HepG2 (cell line): ENCODE results near the gene DENND10. TPM values are rescaled to one million over a fixed set of nuclear protein-coding genes. Genes with fewer than 3 reads are reported as not detected.

ENCODE experiments used
- AGO2 ChIP-seq: fragments of 200-400 bp; formaldehyde crosslinking; optimal IDR thresholded peaks from 2 replicates; pipeline ENCODE3; 2017; ENCODE audit warnings: mild to moderate bottlenecking, low read depth, low read length, moderate library complexity
- ATRX ChIP-seq: sonication (generic); formaldehyde crosslinking; IDR thresholded peaks from 2 replicates; pipeline ENCODE4 v1.4.0; 2020; ENCODE audit warnings: missing genetic modification reagents, borderline replicate concordance
- CENPX ChIP-seq: sonication (generic); formaldehyde crosslinking; IDR thresholded peaks from 2 replicates; pipeline ENCODE4 v1.9.0; 2021; ENCODE audit warnings: mild to moderate bottlenecking, missing genetic modification reagents, moderate library complexity
- FOXK1 ChIP-seq: sonication (generic); formaldehyde crosslinking; IDR thresholded peaks from 2 replicates; pipeline ENCODE4 v1.4.0; 2020; ENCODE audit warnings: low read depth, missing genetic modification reagents, borderline replicate concordance
- FOXM1 ChIP-seq: sonication (generic); formaldehyde crosslinking; IDR thresholded peaks from 2 replicates; pipeline ENCODE4 v1.5.0; 2020; ENCODE audit warnings: missing genetic modification reagents
- HDAC6 ChIP-seq: fragments of 200-600 bp; sonication (generic); IDR thresholded peaks from 2 replicates; pipeline ENCODE4 v1.7.0; 2017; ENCODE audit warnings: mild to moderate bottlenecking, antibody characterized with exemption, low read length, low read depth
- HNRNPK ChIP-seq: fragments of 200-400 bp; formaldehyde crosslinking; IDR thresholded peaks from 2 replicates; pipeline ENCODE4 v1.6.1; 2018; ENCODE audit warnings: low read length, low read depth, moderate library complexity, mild to moderate bottlenecking; ENCODE audit not compliant: poor library complexity, severe bottlenecking
- MAZ ChIP-seq, 2 experiments: sonication (generic) in 1 of 2; formaldehyde crosslinking in 1 of 2; IDR thresholded peaks; 2 replicates each; pipeline versions ENCODE4 v1.5.0 to v1.6.1; 2012 to 2020; ENCODE audit warnings: low read depth in 2 of 2, mild to moderate bottlenecking in 2 of 2, borderline replicate concordance in 1 of 2, improper control_type of control experiment in 1 of 2, low read length in 1 of 2, missing genetic modification reagents in 1 of 2, moderate library complexity in 1 of 2
- SMAD9 ChIP-seq: sonication (generic); formaldehyde crosslinking; IDR thresholded peaks from 2 replicates; pipeline ENCODE4 v1.5.1; 2020; ENCODE audit warnings: mild to moderate bottlenecking, missing genetic modification reagents
- TRIM24 ChIP-seq: sonication (generic); formaldehyde crosslinking; IDR thresholded peaks from 2 replicates; pipeline ENCODE4 v1.8.0; 2022; ENCODE audit warnings: mild to moderate bottlenecking, missing genetic modification reagents
- ZNF207 ChIP-seq: fragments of 450-650 bp; IDR thresholded peaks from 2 replicates; pipeline ENCODE4 v1.6.1; 2016; ENCODE audit warnings: antibody characterized with exemption, borderline replicate concordance
- ZNF577 ChIP-seq: sonication (generic); formaldehyde crosslinking; IDR thresholded peaks from 2 replicates; pipeline ENCODE4 v1.4.0; 2020; ENCODE audit warnings: mild to moderate bottlenecking, low read depth, missing genetic modification reagents, borderline replicate concordance
- polyA plus RNA-seq, 8 experiments: library from polyadenylated mRNA; depleted of rRNA in 3 of 8; stranded (reverse) in 7 of 8; unstranded in 1 of 8; fragments of >200 nt; fragmentation: Illumina TruSeq in 4 of 8; extraction: Trizol in 4 of 8; gene quantifications; 2 replicates each; pipeline versions ENCODE4 v1.2.1 to v1.2.3, GENCODE V29; 2011 to 2016; ENCODE audit warnings: low read depth in 4 of 8, missing spikeins in 1 of 8, mixed read lengths in 1 of 8; ENCODE audit not compliant: insufficient read depth in 1 of 8
- total RNA-seq, 5 experiments: library from RNA; depleted of rRNA; stranded (reverse); fragments of >200 nt; fragmentation: Illumina TruSeq; extraction: Trizol; gene quantifications; 2 replicates each; pipeline ENCODE4 v1.2.3, GENCODE V29; 2016; ENCODE audit warnings: low read depth in 1 of 5
- TF ChIP-seq, protein P1 (sequence below): sonication (generic); formaldehyde crosslinking; IDR thresholded peaks from 2 replicates; pipeline ENCODE4 v1.5.1; 2020; ENCODE audit warnings: missing genetic modification reagents, mild to moderate bottlenecking, borderline replicate concordance
- TF ChIP-seq, protein P2 (sequence below), 2 experiments: fragments of 450-650 bp in 1 of 2; sonication (generic) in 1 of 2; formaldehyde crosslinking; IDR thresholded peaks; 2 replicates each; pipeline versions ENCODE4 v1.5.0 to v1.8.0; 2020 to 2022; ENCODE audit warnings: mild to moderate bottlenecking in 1 of 2, missing genetic modification reagents in 1 of 2
- TF ChIP-seq, protein P3 (sequence below): sonication (generic); formaldehyde crosslinking; IDR thresholded peaks from 2 replicates; pipeline ENCODE4 v1.4.0; 2020; ENCODE audit warnings: mild to moderate bottlenecking, missing genetic modification reagents
- TF ChIP-seq, protein P4 (sequence below): sonication (generic); formaldehyde crosslinking; IDR thresholded peaks from 2 replicates; pipeline ENCODE4 v1.5.0; 2020; ENCODE audit warnings: missing genetic modification reagents, mild to moderate bottlenecking, borderline replicate concordance
- TF ChIP-seq, protein P5 (sequence below): sonication (generic); formaldehyde crosslinking; IDR thresholded peaks from 2 replicates; pipeline ENCODE4 v1.4.0; 2020; ENCODE audit warnings: missing genetic modification reagents
- TF ChIP-seq, protein P6 (sequence below): IDR thresholded peaks from 2 replicates; pipeline ENCODE4 v1.6.1; 2018; ENCODE audit warnings: missing genetic modification reagents, mild to moderate bottlenecking, missing compliant biosample characterization

The DENND10 gene
- total and polyA plus RNA-seq, 2 of the 13 experiments (the other 11 are each of a cell fraction or from before 2014, with no cell fraction given) = 43.7 to 78.8 TPM

DNA sequence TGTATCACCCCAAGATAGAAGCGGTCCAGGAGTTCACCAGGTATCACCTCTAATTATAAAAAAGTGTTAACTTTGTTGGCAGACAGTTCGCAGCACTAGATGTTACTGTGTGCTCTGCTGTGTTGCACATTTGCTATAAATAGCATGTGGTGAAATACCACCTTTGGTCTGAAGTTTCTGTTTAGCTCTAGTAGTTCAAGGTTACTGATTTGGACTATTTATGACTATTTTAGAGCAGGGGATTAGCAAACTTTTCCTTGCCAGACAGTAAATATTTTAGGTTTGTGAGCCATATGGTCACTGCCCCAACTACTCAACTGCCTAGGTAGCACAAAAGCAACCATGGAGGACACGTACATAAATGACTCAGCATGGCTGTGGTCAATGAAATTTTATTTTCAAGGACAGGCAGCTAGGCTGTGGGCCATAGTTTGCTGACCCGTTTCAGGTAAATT, 16.5 kb downstream of the DENND10 start (continued):
- TF ChIP-seq, protein P1, sequence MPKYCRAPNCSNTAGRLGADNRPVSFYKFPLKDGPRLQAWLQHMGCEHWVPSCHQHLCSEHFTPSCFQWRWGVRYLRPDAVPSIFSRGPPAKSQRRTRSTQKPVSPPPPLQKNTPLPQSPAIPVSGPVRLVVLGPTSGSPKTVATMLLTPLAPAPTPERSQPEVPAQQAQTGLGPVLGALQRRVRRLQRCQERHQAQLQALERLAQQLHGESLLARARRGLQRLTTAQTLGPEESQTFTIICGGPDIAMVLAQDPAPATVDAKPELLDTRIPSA (CRISPR knock-in tag) = no peak
- TF ChIP-seq ATRX (CRISPR knock-in tag) = no peak
- no peak for TF ChIP-seq ZNF207
- TF ChIP-seq, protein P2, sequence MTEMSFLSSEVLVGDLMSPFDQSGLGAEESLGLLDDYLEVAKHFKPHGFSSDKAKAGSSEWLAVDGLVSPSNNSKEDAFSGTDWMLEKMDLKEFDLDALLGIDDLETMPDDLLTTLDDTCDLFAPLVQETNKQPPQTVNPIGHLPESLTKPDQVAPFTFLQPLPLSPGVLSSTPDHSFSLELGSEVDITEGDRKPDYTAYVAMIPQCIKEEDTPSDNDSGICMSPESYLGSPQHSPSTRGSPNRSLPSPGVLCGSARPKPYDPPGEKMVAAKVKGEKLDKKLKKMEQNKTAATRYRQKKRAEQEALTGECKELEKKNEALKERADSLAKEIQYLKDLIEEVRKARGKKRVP (CRISPR knock-in tag; IDR thresholded peaks at IDR 0.05) = peak in 1 of 2 experiments; percentile 88; a peak in 2 of 4 replicates
- no peak for TF ChIP-seq HNRNPK
- no peak for TF ChIP-seq SMAD9 (CRISPR knock-in tag)
- TF ChIP-seq ZNF577 (CRISPR knock-in tag) = no peak
- TF ChIP-seq MAZ (IDR thresholded peaks at IDR 0.05; ENCODE audit: borderline replicate concordance, low read depth, low read length) = no peak
- 0 out of 2 replicates have a peak, but pooled peaks have one; percentile 21 for TF ChIP-seq MAZ (CRISPR knock-in tag; IDR thresholded peaks at IDR 0.05; ENCODE audit: low read depth)
- TF ChIP-seq, protein P3, sequence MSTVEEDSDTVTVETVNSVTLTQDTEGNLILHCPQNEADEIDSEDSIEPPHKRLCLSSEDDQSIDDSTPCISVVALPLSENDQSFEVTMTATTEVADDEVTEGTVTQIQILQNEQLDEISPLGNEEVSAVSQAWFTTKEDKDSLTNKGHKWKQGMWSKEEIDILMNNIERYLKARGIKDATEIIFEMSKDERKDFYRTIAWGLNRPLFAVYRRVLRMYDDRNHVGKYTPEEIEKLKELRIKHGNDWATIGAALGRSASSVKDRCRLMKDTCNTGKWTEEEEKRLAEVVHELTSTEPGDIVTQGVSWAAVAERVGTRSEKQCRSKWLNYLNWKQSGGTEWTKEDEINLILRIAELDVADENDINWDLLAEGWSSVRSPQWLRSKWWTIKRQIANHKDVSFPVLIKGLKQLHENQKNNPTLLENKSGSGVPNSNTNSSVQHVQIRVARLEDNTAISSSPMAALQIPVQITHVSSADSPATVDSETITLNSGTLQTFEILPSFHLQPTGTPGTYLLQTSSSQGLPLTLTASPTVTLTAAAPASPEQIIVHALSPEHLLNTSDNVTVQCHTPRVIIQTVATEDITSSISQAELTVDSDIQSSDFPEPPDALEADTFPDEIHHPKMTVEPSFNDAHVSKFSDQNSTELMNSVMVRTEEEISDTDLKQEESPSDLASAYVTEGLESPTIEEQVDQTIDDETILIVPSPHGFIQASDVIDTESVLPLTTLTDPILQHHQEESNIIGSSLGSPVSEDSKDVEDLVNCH (CRISPR knock-in tag) = no peak
- no peak for TF ChIP-seq CENPX
- TF ChIP-seq AGO2 = no peak
- no peak for TF ChIP-seq HDAC6
- TF ChIP-seq, protein P4, sequence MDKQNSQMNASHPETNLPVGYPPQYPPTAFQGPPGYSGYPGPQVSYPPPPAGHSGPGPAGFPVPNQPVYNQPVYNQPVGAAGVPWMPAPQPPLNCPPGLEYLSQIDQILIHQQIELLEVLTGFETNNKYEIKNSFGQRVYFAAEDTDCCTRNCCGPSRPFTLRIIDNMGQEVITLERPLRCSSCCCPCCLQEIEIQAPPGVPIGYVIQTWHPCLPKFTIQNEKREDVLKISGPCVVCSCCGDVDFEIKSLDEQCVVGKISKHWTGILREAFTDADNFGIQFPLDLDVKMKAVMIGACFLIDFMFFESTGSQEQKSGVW = no peak
- TF ChIP-seq TRIM24 (CRISPR knock-in tag) = no peak
- no peak for TF ChIP-seq FOXM1 (CRISPR knock-in tag)
- TF ChIP-seq FOXK1 (CRISPR knock-in tag) = peak; percentile 97
- TF ChIP-seq, protein P5, sequence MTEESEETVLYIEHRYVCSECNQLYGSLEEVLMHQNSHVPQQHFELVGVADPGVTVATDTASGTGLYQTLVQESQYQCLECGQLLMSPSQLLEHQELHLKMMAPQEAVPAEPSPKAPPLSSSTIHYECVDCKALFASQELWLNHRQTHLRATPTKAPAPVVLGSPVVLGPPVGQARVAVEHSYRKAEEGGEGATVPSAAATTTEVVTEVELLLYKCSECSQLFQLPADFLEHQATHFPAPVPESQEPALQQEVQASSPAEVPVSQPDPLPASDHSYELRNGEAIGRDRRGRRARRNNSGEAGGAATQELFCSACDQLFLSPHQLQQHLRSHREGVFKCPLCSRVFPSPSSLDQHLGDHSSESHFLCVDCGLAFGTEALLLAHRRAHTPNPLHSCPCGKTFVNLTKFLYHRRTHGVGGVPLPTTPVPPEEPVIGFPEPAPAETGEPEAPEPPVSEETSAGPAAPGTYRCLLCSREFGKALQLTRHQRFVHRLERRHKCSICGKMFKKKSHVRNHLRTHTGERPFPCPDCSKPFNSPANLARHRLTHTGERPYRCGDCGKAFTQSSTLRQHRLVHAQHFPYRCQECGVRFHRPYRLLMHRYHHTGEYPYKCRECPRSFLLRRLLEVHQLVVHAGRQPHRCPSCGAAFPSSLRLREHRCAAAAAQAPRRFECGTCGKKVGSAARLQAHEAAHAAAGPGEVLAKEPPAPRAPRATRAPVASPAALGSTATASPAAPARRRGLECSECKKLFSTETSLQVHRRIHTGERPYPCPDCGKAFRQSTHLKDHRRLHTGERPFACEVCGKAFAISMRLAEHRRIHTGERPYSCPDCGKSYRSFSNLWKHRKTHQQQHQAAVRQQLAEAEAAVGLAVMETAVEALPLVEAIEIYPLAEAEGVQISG (CRISPR knock-in tag) = no peak; the same call in 1 of the 2 replicates
- TF ChIP-seq, protein P6, sequence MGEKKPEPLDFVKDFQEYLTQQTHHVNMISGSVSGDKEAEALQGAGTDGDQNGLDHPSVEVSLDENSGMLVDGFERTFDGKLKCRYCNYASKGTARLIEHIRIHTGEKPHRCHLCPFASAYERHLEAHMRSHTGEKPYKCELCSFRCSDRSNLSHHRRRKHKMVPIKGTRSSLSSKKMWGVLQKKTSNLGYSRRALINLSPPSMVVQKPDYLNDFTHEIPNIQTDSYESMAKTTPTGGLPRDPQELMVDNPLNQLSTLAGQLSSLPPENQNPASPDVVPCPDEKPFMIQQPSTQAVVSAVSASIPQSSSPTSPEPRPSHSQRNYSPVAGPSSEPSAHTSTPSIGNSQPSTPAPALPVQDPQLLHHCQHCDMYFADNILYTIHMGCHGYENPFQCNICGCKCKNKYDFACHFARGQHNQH = peak; percentile 87
